Endothelial cell of coronary artery (primary cell): ENCODE data around the gene ITPRID2. TPM values are rescaled to one million over a fixed set of nuclear protein-coding genes. Genes with fewer than 3 reads are reported as not detected.

Experiments
- total RNA-seq: library from RNA; depleted of rRNA; stranded (reverse); fragments of >200 nt; gene quantifications from 2 replicates; pipeline ENCODE4 v1.2.3, GENCODE V29; 2014

The ITPRID2 gene
- total RNA-seq: 148 and 200 TPM in 2 replicates

GRCh38 chr2:181891258-181891965, at the start of gene ITPRID2:
Gene ITPRID2 (plus strand): TSS chr2:181891730. CDS start chr2:181892067, 337 bp downstream.

Other genes with a start within 250 kb of the ITPRID2 start
- gene CERKL, start 234.6 kb upstream of the ITPRID2 start, total RNA-seq: not detected in 2 replicates
- not detected in 2 replicates for gene NEUROD1, start 211.2 kb upstream of the ITPRID2 start, total RNA-seq
- gene PPP1R1C, start 94.1 kb downstream of the ITPRID2 start, total RNA-seq: not detected in 2 replicates